Prostate gland (tissue), 2 donors: ENCODE results near the gene PTGES. TPM values are rescaled to one million over a fixed set of nuclear protein-coding genes. Genes with fewer than 3 reads are reported as not detected.
A peak's percentile ranks its signal among the peaks of the same experiment; 100 is the strongest.

Experiments used
- DNase-seq: peaks from one replicate; pipeline ENCODE4 v3.0.0-alpha.2; 2019; ENCODE audit warnings: low spot score
- H3K27ac ChIP-seq, 2 donors: fragments of 200-600 bp; sonication (generic); 2 replicates each; pipeline ENCODE4 v1.5.1; 2017 to 2019
- H3K27me3 ChIP-seq: fragments of 200-600 bp; sonication (generic); replicated peaks from 2 replicates; pipeline ENCODE4 v1.5.1; 2019; ENCODE audit not compliant: insufficient read depth
- H3K36me3 ChIP-seq, 2 donors: fragments of 200-600 bp; sonication (generic); 1 replicate in 1 of 2; 2 replicates in 1 of 2; pipeline versions ENCODE4 v1.5.1 to v1.8.1; 2017 to 2019
- H3K4me1 ChIP-seq: fragments of 200-600 bp; sonication (generic); replicated peaks from 2 replicates; pipeline ENCODE4 v1.5.1; 2019
- H3K4me3 ChIP-seq, 2 donors: fragments of 200-600 bp; sonication (generic); 2 replicates each; pipeline ENCODE4 v1.5.1; 2017 to 2019
- H3K9me3 ChIP-seq: fragments of 200-600 bp; sonication (generic); 2 replicates; pipeline ENCODE4 v1.5.1; 2017
- POLR2A ChIP-seq: fragments of 450-650 bp; IDR thresholded peaks from one replicate; pipeline ENCODE4 v1.6.1; 2016; ENCODE audit warnings: antibody characterized with exemption, mild to moderate bottlenecking
- POLR2AphosphoS5 ChIP-seq: sonication (generic); formaldehyde crosslinking; IDR thresholded peaks from one replicate; pipeline ENCODE4 v1.6.1; 2017; ENCODE audit warnings: antibody characterized with exemption
- WGBS: methylation state at CpG from one replicate; pipeline ENCODE4 v1.1.5; 2018; 5-methylcytosine and 5-hydroxymethylcytosine counted together
- intact Hi-C: fragments of 100-400 bp; cut with DNase I; formaldehyde crosslinking; loops from one replicate; pipeline ENCODE4 v1.14.2; 2022
- total RNA-seq, 2 donors: library from RNA; depleted of rRNA; stranded (reverse); fragments of >200 nt; gene quantifications; one replicate each; pipeline ENCODE4 v1.1.0, GENCODE V29; 2016
- TF ChIP-seq, protein P1 (sequence below), 4 experiments: fragments of 200-600 bp in 2 of 4; fragments of 450-650 bp in 2 of 4; sonication (generic) in 2 of 4; IDR thresholded peaks; 1 replicate in 3 of 4; 2 replicates in 1 of 4; pipeline ENCODE4 v1.5.1; 2016 to 2019; ENCODE audit warnings: antibody characterized with exemption in 4 of 4, mild to moderate bottlenecking in 2 of 4, moderate library complexity in 2 of 4

PTGES gene
- total RNA-seq, 2 donors from 2014 or later = 3.9 to 19.9 TPM

- no peaks in the 10 kb centered on the region for H3K4me1 ChIP-seq
- TF ChIP-seq POLR2AphosphoS5 (no peak), POLR2A (no peak)
- TF ChIP-seq, protein P1, sequence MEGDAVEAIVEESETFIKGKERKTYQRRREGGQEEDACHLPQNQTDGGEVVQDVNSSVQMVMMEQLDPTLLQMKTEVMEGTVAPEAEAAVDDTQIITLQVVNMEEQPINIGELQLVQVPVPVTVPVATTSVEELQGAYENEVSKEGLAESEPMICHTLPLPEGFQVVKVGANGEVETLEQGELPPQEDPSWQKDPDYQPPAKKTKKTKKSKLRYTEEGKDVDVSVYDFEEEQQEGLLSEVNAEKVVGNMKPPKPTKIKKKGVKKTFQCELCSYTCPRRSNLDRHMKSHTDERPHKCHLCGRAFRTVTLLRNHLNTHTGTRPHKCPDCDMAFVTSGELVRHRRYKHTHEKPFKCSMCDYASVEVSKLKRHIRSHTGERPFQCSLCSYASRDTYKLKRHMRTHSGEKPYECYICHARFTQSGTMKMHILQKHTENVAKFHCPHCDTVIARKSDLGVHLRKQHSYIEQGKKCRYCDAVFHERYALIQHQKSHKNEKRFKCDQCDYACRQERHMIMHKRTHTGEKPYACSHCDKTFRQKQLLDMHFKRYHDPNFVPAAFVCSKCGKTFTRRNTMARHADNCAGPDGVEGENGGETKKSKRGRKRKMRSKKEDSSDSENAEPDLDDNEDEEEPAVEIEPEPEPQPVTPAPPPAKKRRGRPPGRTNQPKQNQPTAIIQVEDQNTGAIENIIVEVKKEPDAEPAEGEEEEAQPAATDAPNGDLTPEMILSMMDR (IDR thresholded peaks at IDR 0.05) = no peak
Observed at GRCh38 chr9:129717991-129718390, 34.9 kb downstream of the PTGES start.

DNA sequence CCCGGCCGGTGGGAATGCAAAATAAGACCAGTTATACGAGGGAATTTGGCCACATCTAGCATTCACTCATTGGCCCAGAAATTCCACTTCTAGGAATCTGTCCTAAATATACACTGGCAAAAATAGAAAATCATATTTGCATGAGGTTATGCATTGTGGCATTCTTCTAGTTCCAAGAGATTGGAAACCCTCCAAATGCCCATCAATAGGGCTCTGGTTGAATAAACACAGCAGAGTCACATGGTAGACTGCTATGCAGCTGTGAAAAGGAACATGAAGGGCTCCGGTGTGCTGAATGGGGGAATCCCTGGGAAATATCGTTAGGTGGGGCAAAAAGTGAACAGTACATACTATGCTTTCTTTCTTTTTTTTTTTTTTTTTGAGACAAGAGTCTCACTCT lies 36.8 kb downstream of the PTGES start:
- intact Hi-C loops = no loop called here

More at GRCh38 chr9:129717991-129718390, 34.9 kb downstream of the PTGES start:
- no peaks in the 10 kb centered on the region for H3K27me3 ChIP-seq
- 83% methylated on average over 5 of the region's 5 CpGs for WGBS
- no peak overlapping the region for H3K27ac ChIP-seq
- DNase-seq = no peak
- intact Hi-C loops = no loop called here
- no peaks in the 10 kb centered on the region for H3K36me3 ChIP-seq
- H3K9me3 ChIP-seq = no peaks in the 10 kb centered on the region
- H3K4me3 ChIP-seq = no peak overlapping the region

DNA sequence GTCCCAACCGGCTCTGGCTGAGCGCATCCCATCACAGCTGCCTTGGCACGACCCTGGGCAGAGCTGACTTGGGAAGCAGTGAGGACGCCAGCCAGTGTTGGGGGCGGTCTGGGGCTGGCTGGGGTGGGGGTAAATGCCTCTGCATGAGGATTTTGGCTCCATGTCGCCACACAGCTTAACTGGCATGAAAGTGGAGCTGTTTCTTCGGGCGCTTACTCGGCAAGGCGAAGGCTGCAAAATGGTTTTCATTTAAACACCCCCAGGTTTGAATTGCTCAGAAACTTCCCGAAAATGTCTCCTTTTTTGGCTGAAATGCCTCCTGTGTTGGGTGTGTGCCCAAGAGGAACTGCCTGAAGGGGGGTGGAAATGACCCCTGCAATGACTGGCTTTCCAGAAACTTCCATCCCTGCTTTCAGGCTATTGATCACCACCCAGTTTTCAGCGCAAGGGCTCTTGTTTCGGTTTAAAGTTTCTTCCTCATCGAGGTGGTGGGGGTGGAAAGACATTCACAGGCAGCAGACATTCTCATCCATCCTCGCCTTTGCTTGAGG lies 38.3 kb downstream of the PTGES start:
- intact Hi-C loops = no loop called here
- WGBS = 40% methylated on average over 15 of the region's 15 CpGs
- no peak overlapping the region for H3K27ac ChIP-seq
- DNase-seq = no peak
- peaks cover 5% of the 10 kb centered on the region for H3K4me1 ChIP-seq
- H3K36me3 ChIP-seq = no peaks in the 10 kb centered on the region
- TF ChIP-seq POLR2A (no peak), POLR2AphosphoS5 (no peak)
- TF ChIP-seq, protein P1 (IDR thresholded peaks at IDR 0.05) = no peak
- no peak overlapping the region for H3K4me3 ChIP-seq
- H3K9me3 ChIP-seq = no peaks in the 10 kb centered on the region
- no peaks in the 10 kb centered on the region for H3K27me3 ChIP-seq

More for the DNA sequence above, 36.8 kb downstream of the PTGES start:
- Histone ChIP-seq H3K27me3 (no peaks in the 10 kb centered on the region), H3K36me3 (no peaks in the 10 kb centered on the region), H3K27ac (no peak overlapping the region), H3K4me1 (peaks cover 5% of the 10 kb centered on the region), H3K4me3 (no peak overlapping the region), H3K9me3 (no peaks in the 10 kb centered on the region)
- no peak for TF ChIP-seq POLR2A
- peak; percentile 11 for TF ChIP-seq POLR2AphosphoS5
- DNase-seq = no peak
- 52% methylated on average over 5 of the region's 5 CpGs for WGBS

GRCh38 chr9:129713402-129713679 lies 39.5 kb downstream of the PTGES start:
- DNase-seq = no peak
- Histone ChIP-seq H3K27ac (peak overlapping the region; percentile 57 to 58), H3K27me3 (no peaks in the 10 kb centered on the region), H3K4me3 (no peak overlapping the region), H3K4me1 (peaks cover 5% of the 10 kb centered on the region), H3K36me3 (no peaks in the 10 kb centered on the region), H3K9me3 (no peaks in the 10 kb centered on the region)
- intact Hi-C loops = no loop called here
- 88% methylated on average over 10 of the region's 10 CpGs for WGBS
- TF ChIP-seq, protein P1 (IDR thresholded peaks at IDR 0.05) = no peak
- TF ChIP-seq POLR2A = no peak
- TF ChIP-seq POLR2AphosphoS5 = no peak

GRCh38 chr9:129712634-129713401 lies 40.0 kb downstream of the PTGES start:
- intact Hi-C loops = no loop called here

More at GRCh38 chr9:129712634-129713401, 40.0 kb downstream of the PTGES start:
- Histone ChIP-seq H3K36me3 (no peaks in the 10 kb centered on the region), H3K27me3 (no peaks in the 10 kb centered on the region), H3K4me3 (no peak overlapping the region), H3K27ac (peak overlapping the region; percentile 57 to 58), H3K4me1 (peaks cover 5% of the 10 kb centered on the region), H3K9me3 (no peaks in the 10 kb centered on the region)
- DNase-seq = no peak
- TF ChIP-seq, protein P1 (IDR thresholded peaks at IDR 0.05) = no peak
- no peak for TF ChIP-seq POLR2AphosphoS5
- TF ChIP-seq POLR2A = no peak
- 46% methylated on average over 26 of the region's 26 CpGs for WGBS
